H1 (cell line): Measurements from ENCODE around the gene SHROOM2. TPM values are rescaled to one million over a fixed set of nuclear protein-coding genes. Genes with fewer than 3 reads are reported as not detected.

Experiments used
- FOSL1 ChIP-seq: IDR thresholded peaks from 2 replicates; pipeline ENCODE4 v1.6.1; 2011; ENCODE audit warnings: mild to moderate bottlenecking, low read depth, low read length, moderate library complexity; ENCODE audit not compliant: insufficient read depth
- SAP30 ChIP-seq: fragments of 300-600 bp; sonication (generic); IDR thresholded peaks from 2 replicates; pipeline ENCODE4 v1.7.1; 2012; ENCODE audit warnings: low read length, moderate library complexity, mild to moderate bottlenecking, inconsistent platforms; ENCODE audit not compliant: insufficient read depth, insufficient replicate concordance
- SIRT6 ChIP-seq: IDR thresholded peaks from one replicate; pipeline ENCODE4 v1.7.1; 2012; ENCODE audit warnings: low read length, inconsistent platforms
- polyA plus RNA-seq, 7 experiments: library from polyadenylated mRNA; depleted of rRNA in 3 of 7; stranded (reverse) in 5 of 7; unstranded in 2 of 7; fragments of >200 nt in 5 of 7; fragments of 200-250 nt in 2 of 7; gene quantifications; 1 replicate in 5 of 7; 2 replicates in 1 of 7; 4 replicates in 1 of 7; pipeline versions ENCODE4 v1.2.1 to v1.2.3, GENCODE V29; 2011 to 2013; ENCODE audit warnings: missing spikeins in 2 of 7, mixed read lengths in 2 of 7
- total RNA-seq: library from RNA; stranded (reverse); fragmentation: NEBNext Ultra II Directional; extraction: Animal tissue kit (Norgen Biotek cat#: 25700); gene quantifications from 2 replicates; pipeline ENCODE4 v1.2.1, GENCODE V29; 2021

The SHROOM2 gene
- total and polyA plus RNA-seq, 2 of the 8 experiments (the other 6 are each of a cell fraction or from before 2014, with no cell fraction given) = 3.4 to 14.2 TPM

DNA sequence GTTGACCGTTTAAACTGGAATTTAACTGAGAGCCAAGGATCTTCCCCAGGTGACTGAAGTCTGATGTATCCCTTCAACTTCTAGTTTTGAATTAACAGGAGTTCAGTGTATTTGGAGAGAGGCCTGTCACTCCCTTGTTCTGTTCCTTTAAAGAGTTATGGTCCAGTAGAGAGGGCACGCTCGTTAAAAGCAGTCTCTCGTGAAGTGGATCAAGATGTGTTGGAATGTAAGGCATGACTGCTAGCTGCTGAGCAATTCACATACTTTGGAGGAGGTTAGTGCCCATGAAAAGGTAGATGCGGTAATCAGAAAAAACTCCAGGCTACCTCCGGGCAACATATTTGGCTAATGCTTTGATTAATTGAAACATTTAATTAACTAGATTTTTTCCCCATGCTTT lies 65.7 kb downstream of the SHROOM2 start (continued):
- no peak for TF ChIP-seq SAP30
- TF ChIP-seq SIRT6 = no peak
- TF ChIP-seq FOSL1 = no peak
